NCI-H2196 (cell line): Measurements from ENCODE around the gene TSKS.
"Not testable (repeated sequence)": the region's sequence is repeated elsewhere in the genome, so short reads cannot be mapped to it uniquely, and the experiment has no call there.

Source experiments
- DNase-seq: peaks from one replicate; lab custom pipeline; 2025; ENCODE audit not compliant: unreplicated experiment; lab: John Stamatoyannopoulos, UW

The TSKS gene

GRCh38 chr19:49767381-49767780 lies 4.3 kb upstream of the TSKS start:
- DNase-seq, result no peak

DNA sequence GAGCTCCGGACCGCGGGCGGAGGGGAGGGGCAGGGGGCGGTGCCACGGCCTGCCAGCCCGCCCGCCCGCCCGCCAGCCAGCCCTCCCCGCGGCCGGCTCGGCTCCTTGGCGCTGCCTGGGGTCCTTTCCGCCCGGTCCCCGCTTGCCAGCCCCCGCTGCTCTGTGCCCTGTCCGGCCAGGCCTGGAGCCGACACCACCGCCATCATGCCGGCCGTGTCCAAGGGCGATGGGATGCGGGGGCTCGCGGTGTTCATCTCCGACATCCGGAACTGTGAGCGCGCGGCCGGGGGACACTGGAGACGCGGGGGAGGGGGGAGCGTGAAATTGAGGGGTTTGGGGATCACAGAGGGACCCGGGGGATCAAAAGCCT lies 3.8 kb upstream of the TSKS start, which contains the start of gene AP2A1:
TSS of gene AP2A1 (plus strand) at position 72 of the 370 bp plus-strand sequence. CDS start at position 205, 133 bp downstream.
- no peak for DNase-seq

GRCh38 chr19:49766007-49766929 lies 3.2 kb upstream of the TSKS start:
- DNase-seq, result peak; percentile 100

DNA sequence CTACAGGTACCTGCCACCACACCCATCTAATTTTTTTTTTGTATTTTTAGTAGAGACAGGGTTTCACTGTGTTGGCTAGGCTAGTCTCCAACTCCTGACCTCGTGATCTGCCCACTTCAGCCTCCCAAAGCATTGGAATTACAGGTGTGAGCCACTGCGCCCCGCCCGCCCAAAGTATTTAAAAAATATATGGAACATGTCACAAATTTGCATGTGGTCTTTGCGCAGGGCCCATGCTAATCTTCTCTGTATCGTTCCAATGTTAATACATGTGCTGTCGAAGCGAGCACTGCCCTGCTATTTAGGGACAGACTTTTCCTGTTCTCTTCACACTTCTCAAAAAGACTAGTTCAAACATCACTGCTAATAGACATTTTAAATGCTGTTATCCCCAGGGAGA lies 1.2 kb upstream of the TSKS start:
- DNase-seq, result no peak

DNA sequence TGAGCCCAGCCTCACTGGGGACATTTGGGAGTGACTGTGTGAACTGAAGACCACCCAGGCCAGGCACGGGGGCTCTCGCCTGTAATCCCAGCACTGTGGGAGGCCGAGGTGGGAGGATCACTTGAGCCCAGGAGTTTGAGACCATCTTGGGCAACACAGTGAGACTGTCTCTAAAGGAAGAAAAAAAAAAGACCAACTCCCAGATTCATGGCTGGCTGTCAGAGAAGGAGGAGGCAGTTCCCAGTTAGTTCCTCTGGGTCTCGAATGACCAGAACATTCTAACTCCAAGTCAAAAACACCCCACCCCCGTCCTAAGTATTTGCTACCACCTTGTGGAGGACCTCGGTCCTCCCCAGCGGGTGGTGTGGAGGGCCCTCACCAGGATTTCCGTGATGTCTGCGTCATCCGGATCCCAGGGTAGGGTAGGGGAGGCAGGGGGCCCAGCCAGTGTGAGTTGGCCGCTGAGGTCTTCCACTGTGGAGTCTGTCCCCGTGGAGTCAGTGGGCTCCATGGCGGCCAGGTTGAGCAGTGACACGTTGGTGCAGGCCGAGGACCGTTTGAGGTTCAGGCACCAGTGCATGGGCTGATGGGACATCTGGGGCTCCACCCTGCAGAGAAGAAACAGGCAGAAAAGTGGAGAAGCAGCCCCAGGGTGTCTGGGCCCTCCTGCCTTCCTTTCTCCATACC lies 1.3 kb downstream of the TSKS start:
- no peak for DNase-seq

DNA sequence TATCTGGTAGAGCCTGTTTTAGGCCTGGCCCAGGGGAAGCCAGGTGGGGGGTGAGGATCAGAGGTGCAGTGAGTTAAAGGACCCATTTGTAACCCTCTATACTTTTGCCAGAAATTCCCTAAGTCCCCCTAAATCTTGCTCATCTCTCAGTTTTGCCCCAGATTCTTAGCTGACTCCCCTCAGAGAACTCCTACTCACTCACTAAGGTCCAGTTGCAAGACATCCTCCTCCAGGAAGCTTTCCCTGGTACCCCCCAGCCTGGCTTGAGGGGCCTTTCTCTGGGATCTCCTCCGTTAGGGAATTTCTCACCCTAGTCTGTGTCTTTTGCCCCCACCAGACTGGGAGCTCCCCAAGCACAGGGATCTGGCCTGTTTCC lies 1.9 kb downstream of the TSKS start:
- no peak for DNase-seq

DNA sequence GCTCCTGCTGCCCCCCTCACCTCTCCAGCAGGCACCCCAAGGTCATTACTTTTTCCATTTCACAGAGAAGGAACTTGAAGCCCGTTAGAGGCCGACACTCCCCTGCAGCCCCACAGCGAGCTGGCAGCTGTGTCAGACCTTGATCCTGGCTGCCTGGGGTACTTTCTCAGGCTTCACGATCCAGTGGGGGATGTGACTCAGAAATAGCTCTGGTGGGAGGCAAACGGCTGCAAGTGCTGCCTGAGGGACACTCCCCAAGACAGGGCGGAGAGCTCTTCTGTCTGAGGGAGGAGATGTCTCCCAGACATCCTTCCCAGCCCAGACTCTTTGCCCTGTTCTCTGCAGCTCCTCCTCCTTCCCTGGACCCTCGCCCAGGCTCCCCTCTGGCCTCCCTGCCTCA lies 4.8 kb downstream of the TSKS start:
- no peak for DNase-seq

DNA sequence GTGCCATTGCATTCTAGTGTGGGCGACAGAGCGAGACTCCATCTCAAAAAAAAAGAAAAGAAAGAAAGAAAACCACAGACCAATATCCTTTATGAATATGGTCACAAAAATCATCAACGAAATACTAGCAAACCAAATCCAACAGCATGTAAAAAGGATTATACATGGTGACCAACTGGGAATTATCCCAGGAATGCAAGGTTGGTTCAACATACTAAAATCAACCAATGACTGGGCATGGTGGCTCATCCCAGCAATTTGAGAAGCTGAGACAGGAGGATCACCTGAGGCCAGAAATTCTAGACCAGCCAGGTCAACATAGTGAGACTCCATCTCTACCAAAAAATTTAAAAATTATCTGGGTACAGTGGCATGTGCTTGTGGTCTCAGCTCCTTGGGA lies 7.2 kb downstream of the TSKS start:
- DNase-seq, result no peak

DNA sequence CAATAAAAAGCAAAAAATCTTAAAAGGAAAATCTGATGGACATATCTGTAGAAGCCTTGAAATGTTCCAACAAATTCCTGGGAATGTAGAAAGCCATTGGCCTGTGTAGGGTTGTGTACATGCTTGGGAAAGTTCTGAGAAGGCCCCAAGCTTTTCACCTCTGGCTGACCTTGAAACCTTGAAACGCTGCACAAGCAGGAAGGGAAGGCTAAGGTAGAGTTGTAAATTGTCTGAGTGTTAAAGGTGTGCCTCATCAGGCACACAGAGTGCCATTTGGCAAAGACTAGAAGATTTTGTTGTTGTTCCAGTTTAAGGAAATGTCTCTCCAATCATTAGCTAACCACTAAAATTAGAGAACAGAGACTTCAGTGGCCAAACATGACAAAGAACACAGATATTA lies 10.4 kb downstream of the TSKS start:
- DNase-seq, result no peak

DNA sequence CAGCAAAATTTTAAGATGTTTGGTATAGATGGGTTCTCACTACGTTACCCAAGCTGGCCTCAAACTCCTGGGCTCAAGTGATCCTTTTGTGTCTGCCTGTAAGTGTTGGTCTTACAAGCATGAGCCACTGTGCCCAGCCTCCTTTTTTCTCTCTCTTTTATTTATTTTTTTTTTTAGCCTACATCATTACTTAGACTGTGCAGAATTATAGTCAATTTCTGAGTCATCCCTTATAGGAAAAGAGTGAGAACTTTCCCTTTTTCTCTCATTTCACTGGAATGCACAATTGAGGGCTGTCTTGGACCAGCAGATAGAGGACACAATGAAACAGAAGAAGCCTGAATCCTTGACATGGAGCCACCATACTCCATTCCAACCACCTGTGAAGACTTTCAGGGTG lies 13.3 kb downstream of the TSKS start:
- no peak for DNase-seq

DNA sequence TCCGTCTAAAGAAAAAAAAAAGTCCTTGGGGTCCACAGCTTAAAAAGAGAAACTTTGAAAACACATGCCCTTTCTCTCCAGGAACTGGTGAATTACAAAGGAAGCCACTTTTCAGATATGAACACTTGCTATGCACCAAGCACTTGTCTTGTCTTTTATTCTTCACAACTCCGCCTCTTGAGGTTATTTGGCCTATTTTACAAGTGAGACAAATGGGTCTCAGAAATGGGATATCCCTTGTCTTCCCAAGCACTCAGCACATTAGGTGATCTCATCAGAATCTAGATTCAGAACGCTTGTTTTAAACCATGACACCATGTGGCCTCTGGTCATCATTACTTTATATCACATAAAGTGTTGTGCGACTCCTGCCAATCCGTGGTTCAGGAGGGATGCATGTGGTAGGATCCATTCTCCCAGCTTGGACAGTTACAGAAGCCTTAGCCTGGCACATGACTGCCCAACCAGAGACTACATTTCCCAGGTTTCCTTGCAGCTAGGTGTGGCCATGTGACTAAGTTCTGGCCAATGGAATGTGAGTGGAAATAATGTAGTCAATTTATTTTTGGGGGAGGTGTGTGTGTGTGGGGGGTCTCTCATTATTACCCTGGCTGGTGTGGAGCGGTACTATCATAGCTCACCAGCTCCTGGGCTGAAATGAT lies 13.9 kb downstream of the TSKS start:
- DNase-seq, result no peak

- DNase-seq, result no peak
Observed at GRCh38 chr19:49746206-49746958, 16.7 kb downstream of the TSKS start.

DNA sequence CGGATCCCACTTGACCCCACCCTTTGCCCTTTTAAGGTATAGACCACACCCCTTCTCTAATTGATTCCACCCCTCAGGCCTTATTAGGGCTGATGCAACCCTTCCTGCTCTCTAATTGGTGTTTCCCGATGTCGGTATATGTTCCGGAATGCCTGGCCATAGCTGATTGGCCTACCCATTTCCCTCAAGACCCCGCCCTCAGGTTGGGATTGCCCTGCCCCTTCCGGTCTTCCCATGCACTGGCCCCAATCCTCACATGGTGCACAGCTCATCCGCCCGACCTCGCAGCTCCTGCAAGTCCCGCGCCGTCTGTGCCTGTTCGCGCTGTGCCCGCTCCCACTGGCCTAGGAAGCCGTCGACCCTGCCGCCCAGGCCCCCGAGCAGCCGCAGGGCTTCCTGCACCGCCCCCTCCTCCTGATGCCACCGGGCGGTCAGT lies 18.1 kb downstream of the TSKS start:
- no peak for DNase-seq

DNA sequence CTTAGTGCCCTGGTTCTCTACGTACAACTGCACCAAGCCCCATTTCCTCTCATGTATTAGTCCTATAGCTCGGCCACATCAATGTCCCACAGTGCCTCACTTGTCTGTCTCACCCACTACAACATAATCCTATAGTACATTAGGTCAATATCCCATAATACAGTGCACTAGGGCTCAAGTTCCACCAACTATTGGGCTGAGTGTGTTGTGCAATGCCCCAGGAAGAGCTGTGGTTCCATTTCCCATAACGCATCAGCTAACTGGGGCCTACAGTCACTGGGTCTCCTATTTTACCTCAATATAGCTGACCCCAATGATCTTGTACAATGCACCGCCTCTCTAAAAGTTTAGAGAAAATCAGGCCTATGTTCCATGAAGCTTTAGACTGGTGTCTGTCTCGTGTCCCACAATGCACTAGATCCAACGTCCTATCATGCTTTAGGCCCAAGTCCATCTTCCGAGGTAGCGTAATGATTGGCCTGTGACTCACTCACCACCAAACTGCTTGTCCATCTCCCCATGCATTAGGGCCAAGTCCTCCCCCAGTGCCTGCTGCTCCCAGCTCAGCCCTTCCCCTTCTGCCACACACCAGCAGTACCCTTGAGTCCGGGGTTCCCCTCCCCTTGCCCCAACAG lies 21.8 kb downstream of the TSKS start:
- no peak for DNase-seq

DNA sequence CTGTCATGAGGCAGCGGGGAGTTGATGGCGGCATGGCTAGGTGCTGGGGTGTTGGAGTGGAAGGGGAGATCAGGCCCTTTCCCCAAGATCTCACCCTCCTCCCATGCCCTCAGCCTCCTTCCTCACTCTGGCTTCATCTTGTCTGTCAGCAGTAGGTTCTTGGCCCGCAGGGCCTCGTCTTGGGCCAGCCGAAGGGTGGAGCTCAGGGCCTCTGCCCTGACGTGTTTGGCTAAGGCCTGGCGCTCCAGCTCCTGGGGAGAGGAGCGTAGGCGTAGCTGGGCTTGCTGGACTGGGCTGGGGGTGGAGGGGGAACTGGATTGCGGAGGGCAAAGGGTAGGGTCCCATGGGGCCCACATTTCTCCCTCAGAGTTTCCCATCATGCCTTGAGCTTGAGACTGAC lies 23.2 kb downstream of the TSKS start:
- no peak for DNase-seq

- DNase-seq, result no peak
Observed at GRCh38 chr19:49739098-49739497, 24.0 kb downstream of the TSKS start.

DNA sequence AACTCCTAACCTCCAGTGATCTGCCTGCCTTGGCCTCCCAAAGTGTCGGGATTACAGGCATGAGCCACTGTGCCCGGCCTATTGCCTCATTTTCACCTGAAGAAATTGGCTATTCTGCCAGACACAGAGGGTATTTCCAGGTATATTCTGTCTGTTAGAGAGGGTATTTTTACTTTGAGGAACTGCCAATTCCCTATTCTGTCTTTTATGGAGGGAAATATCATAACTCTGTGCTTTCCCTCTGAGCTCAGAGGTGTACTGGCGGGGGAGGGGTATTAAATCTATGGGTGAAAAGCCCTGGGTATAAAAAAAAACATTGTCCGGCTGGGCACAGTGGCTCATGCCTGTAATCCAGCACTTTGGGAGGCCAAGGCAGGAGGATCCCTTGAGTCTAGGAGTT lies 24.8 kb downstream of the TSKS start:
- no peak for DNase-seq

GRCh38 chr19:49730166-49730565 lies 32.9 kb downstream of the TSKS start:
- no peak for DNase-seq

DNA sequence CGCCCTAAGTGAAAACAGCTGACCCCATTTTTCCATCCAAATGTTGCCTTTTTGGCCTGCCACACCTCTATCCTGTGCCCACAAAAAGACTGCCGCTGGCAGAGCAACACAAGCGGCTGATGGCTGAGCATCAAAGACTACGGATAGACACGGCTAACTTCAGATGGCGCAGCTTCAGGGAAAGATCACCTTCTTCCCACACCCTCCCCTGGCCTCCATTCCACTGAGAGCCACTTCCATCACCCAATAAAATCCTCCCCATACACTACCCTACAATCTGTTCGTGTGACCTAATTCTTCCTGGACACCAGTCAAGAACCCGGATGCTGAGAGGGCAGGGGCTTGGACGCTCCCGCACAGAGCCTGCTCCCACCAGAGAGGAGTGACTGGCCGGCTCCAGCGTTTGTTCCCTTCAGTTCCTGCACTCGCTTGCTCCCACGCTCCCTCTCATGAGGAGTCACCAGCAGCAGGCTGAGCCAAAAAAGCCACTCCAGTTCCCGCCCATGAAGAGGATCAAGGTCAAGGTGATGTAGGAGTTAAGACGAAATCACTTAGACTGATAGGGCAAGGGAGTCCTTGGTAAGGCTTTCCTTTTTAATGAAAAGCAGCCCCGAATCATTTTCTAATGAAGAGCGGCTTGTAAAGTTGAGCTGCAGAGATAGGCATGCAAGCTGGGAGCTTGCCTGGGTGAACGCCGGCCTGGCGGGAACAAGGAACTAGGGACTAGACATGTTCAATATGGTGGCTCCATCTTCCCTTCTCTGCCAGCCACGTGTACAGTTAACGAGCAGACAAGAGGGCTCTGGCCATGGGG lies 35.7 kb downstream of the TSKS start:
- no peak for DNase-seq

GRCh38 chr19:49719420-49719819 lies 43.7 kb downstream of the TSKS start:
- DNase-seq, result not testable (repeated sequence)
